IMR-90 (cell line): ENCODE results near the gene SAYSD1. TPM values are rescaled to one million over a fixed set of nuclear protein-coding genes. Genes with fewer than 3 reads are reported as not detected.

Experiments used
- ATAC-seq: fragments of 200-7000 bp; cut with Tn5 transposase; 2 replicates; pipeline ENCODE4 v1.9.1; 2020; ENCODE audit warnings: low read depth, mild to moderate bottlenecking, moderate library complexity
- BruUV-seq: library from RNA; stranded (reverse); fragments of 400-500 nt; replicated peaks from 2 replicates; lab custom pipeline; 2021; lab: Mats Ljungman, UMichigan
- CTCF ChIA-PET: fragments of 300-600 bp; formaldehyde crosslinking; extraction: SDS; loops from one replicate; lab custom pipeline; 2021; ENCODE audit warnings: antibody characterized with exemption; lab: Yijun Ruan, JAX
- POLR2A ChIA-PET: fragments of 300-600 bp; sonication (Branson Sonifier 250); formaldehyde crosslinking; loops from one replicate; lab custom pipeline; 2022; ENCODE audit warnings: antibody characterized with exemption; ENCODE audit not compliant: unreplicated experiment; lab: Charles Lee
- DNase-seq: peaks from one replicate; pipeline ENCODE4 v3.0.0; 2013
- H2AFZ ChIP-seq: replicated peaks from 2 replicates; pipeline ENCODE3; 2013; ENCODE audit warnings: low read length, mild to moderate bottlenecking; ENCODE audit not compliant: poor library complexity
- H2AK5ac ChIP-seq: 2 replicates; pipeline ENCODE4 v1.6.1; 2013; ENCODE audit warnings: low read depth, low read length, inconsistent platforms
- H2AK9ac ChIP-seq: replicated peaks from 2 replicates; pipeline ENCODE3; 2013; ENCODE audit warnings: mild to moderate bottlenecking, low read depth, low read length, moderate library complexity; ENCODE audit not compliant: poor library complexity
- H2BK120ac ChIP-seq: 2 replicates; pipeline ENCODE4 v1.6.1; 2013; ENCODE audit warnings: low read depth, low read length, inconsistent platforms
- H2BK15ac ChIP-seq: 3 replicates; pipeline ENCODE4 v1.6.1; 2013; ENCODE audit warnings: low read depth, low read length, inconsistent platforms
- H2BK20ac ChIP-seq: 2 replicates; pipeline ENCODE4 v1.6.1; 2013; ENCODE audit warnings: low read depth, mild to moderate bottlenecking, inconsistent platforms, low read length, moderate library complexity
- H2BK5ac ChIP-seq: 2 replicates; pipeline ENCODE4 v1.6.1; 2013; ENCODE audit warnings: mild to moderate bottlenecking, low read depth, low read length, inconsistent platforms; ENCODE audit not compliant: poor library complexity, severe bottlenecking
- H3K14ac ChIP-seq: replicated peaks from 2 replicates; pipeline ENCODE4 v1.6.1; 2013; ENCODE audit warnings: low read depth, low read length, inconsistent platforms
- H3K18ac ChIP-seq: 2 replicates; pipeline ENCODE4 v1.6.1; 2013; ENCODE audit warnings: low read depth, low read length, control low read depth
- H3K23ac ChIP-seq: 2 replicates; pipeline ENCODE4 v1.6.1; 2013; ENCODE audit warnings: low read depth, low read length, inconsistent platforms
- H3K27ac ChIP-seq: 2 replicates; pipeline ENCODE4 v1.5.1; 2013; ENCODE audit warnings: mild to moderate bottlenecking, control low read depth, low read length; ENCODE audit not compliant: insufficient read depth
- H3K27me3 ChIP-seq: 2 replicates; pipeline ENCODE4 v1.6.1; 2013; ENCODE audit warnings: low read length; ENCODE audit not compliant: control insufficient read depth, insufficient read depth
- H3K36me3 ChIP-seq: 2 replicates; pipeline ENCODE4 v1.6.1; 2013; ENCODE audit warnings: low read length, mixed read lengths; ENCODE audit not compliant: control insufficient read depth, insufficient read depth
- H3K4ac ChIP-seq: 2 replicates; pipeline ENCODE4 v1.6.1; 2013; ENCODE audit warnings: low read depth, low read length, inconsistent platforms
- H3K4me1 ChIP-seq: 2 replicates; pipeline ENCODE4 v1.6.1; 2013; ENCODE audit warnings: low read length, mixed read lengths; ENCODE audit not compliant: control insufficient read depth, insufficient read depth
- H3K4me2 ChIP-seq: 2 replicates; pipeline ENCODE4 v1.6.1; 2013; ENCODE audit warnings: low read depth, mild to moderate bottlenecking, control low read depth, low read length, moderate library complexity
- H3K4me3 ChIP-seq: 2 replicates; pipeline ENCODE4 v1.5.1; 2013; ENCODE audit warnings: low read depth, mild to moderate bottlenecking, control low read depth, low read length, moderate library complexity; ENCODE audit not compliant: insufficient read depth
- H3K56ac ChIP-seq: 2 replicates; pipeline ENCODE4 v1.6.1; 2013; ENCODE audit warnings: low read length, inconsistent platforms; ENCODE audit not compliant: insufficient read depth; ENCODE audit errors: extremely low read depth
- H3K79me1 ChIP-seq, 2 experiments: 2 replicates each; pipeline ENCODE4 v1.6.1; 2013; ENCODE audit warnings: low read length in 2 of 2, inconsistent platforms in 1 of 2, low read depth in 1 of 2
- H3K9ac ChIP-seq: 2 replicates; pipeline ENCODE4 v1.6.1; 2013; ENCODE audit warnings: low read depth, low read length, control low read depth
- H3K9me1 ChIP-seq: 2 replicates; pipeline ENCODE4 v1.6.1; 2013; ENCODE audit warnings: low read length, inconsistent platforms; ENCODE audit not compliant: insufficient read depth
- H3K9me3 ChIP-seq: 2 replicates; pipeline ENCODE4 v1.6.1; 2013; ENCODE audit warnings: low read length; ENCODE audit not compliant: control insufficient read depth, insufficient read depth
- H4K20me1 ChIP-seq: 2 replicates; pipeline ENCODE4 v1.6.1; 2013; ENCODE audit warnings: low read length, inconsistent platforms; ENCODE audit not compliant: insufficient read depth
- H4K5ac ChIP-seq: 2 replicates; pipeline ENCODE4 v1.6.1; 2013; ENCODE audit warnings: mild to moderate bottlenecking, low read depth, low read length, control low read depth
- H4K8ac ChIP-seq, 2 experiments: 2 replicates each; pipeline ENCODE4 v1.6.1; 2013; ENCODE audit warnings: low read depth in 2 of 2, low read length in 2 of 2, control low read depth in 1 of 2, inconsistent platforms in 1 of 2
- H4K91ac ChIP-seq: 2 replicates; pipeline ENCODE4 v1.6.1; 2013; ENCODE audit warnings: low read depth, low read length, inconsistent platforms; ENCODE audit not compliant: insufficient read depth
- BHLHE40 ChIP-seq: fragments of 150-350 bp; IDR thresholded peaks from 2 replicates; pipeline ENCODE4 v1.6.1; 2016; ENCODE audit warnings: mild to moderate bottlenecking, low read depth, low read length
- CEBPB ChIP-seq: IDR thresholded peaks from 2 replicates; pipeline ENCODE4 v1.6.1; 2012; ENCODE audit warnings: low read depth, low read length, improper control_type of control experiment
- CHD1 ChIP-seq: IDR thresholded peaks from 2 replicates; pipeline ENCODE4 v1.6.1; 2012; ENCODE audit warnings: low read depth, low read length, improper control_type of control experiment
- FOS ChIP-seq: fragments of 150-350 bp; IDR thresholded peaks from 2 replicates; pipeline ENCODE4 v1.6.1; 2016; ENCODE audit warnings: low read depth, low read length
- MAFK ChIP-seq: IDR thresholded peaks from 2 replicates; pipeline ENCODE4 v1.6.1; 2012; ENCODE audit warnings: low read depth, low read length, improper control_type of control experiment
- MAZ ChIP-seq: IDR thresholded peaks from 2 replicates; pipeline ENCODE4 v1.6.1; 2012; ENCODE audit warnings: low read depth, mild to moderate bottlenecking, low read length, improper control_type of control experiment, moderate library complexity, borderline replicate concordance
- MXI1 ChIP-seq: IDR thresholded peaks from 2 replicates; pipeline ENCODE4 v1.6.1; 2012; ENCODE audit warnings: low read depth, mild to moderate bottlenecking, low read length, moderate library complexity, borderline replicate concordance
- NFE2L2 ChIP-seq: fragments of 150-350 bp; IDR thresholded peaks from 2 replicates; pipeline ENCODE4 v1.6.1; 2016; ENCODE audit warnings: low read depth, mild to moderate bottlenecking, low read length
- RAD21 ChIP-seq: IDR thresholded peaks from 2 replicates; pipeline ENCODE4 v1.6.1; 2012; ENCODE audit warnings: low read length, improper control_type of control experiment
- WGBS, 2 experiments: methylation state at CpG; one replicate each; pipeline versions ENCODE4 v1.1.5 to v1.1.7; 2013; ENCODE audit warnings: missing lambda C conversion rate in 2 of 2; ENCODE audit not compliant: insufficient read length in 1 of 2; ENCODE audit errors: extremely low coverage in 2 of 2; 5-methylcytosine and 5-hydroxymethylcytosine counted together
- dilution Hi-C: fragments of 300-500 bp; cut with HindIII; formaldehyde crosslinking; loops from one replicate; pipeline ENCODE4 v1.14.3; 2018; ENCODE audit warnings: low sequenced_read_pairs; ENCODE audit not compliant: unreplicated experiment
- in situ Hi-C: fragments of 300-500 bp; cut with MboI; formaldehyde crosslinking; loops from 3 replicates; pipeline ENCODE4 v1.14.3; 2019; ENCODE audit warnings: low sequenced_read_pairs, inconsistent platforms, mixed read lengths
- intact Hi-C: fragments of 100-400 bp; cut with micrococcal nuclease; formaldehyde crosslinking; loops from 2 replicates; pipeline ENCODE4 v1.10.0; 2022
- polyA plus RNA-seq, 3 experiments: library from polyadenylated mRNA; depleted of rRNA; stranded (reverse); fragments of >200 nt; gene quantifications; 2 replicates each; pipeline ENCODE4 v1.2.3, GENCODE V29; 2012; ENCODE audit warnings: low replicate concordance in 1 of 3
- total RNA-seq: library from RNA; depleted of rRNA; stranded (reverse); fragments of >200 nt; gene quantifications from 2 replicates; pipeline ENCODE4 v1.2.3, GENCODE V29; 2012
- TF ChIP-seq, protein P1 (sequence below): conservative IDR thresholded peaks from 2 replicates; pipeline ENCODE4 v1.5.1; 2012; ENCODE audit warnings: mild to moderate bottlenecking, low read depth, low read length, improper control_type of control experiment
- TF ChIP-seq, protein P2 (sequence below): fragments of 150-350 bp; IDR thresholded peaks from 2 replicates; pipeline ENCODE4 v1.6.1; 2016; ENCODE audit warnings: low read depth, mild to moderate bottlenecking, low read length, moderate library complexity, borderline replicate concordance
- TF ChIP-seq, protein P3 (sequence below): fragments of 150-350 bp; IDR thresholded peaks from 2 replicates; pipeline ENCODE4 v1.6.1; 2017; ENCODE audit warnings: mild to moderate bottlenecking, antibody characterized with exemption, low read length, low read depth

The SAYSD1 gene
- total and polyA plus RNA-seq, 2 of the 4 experiments (the other 2 are of a cell fraction) = 5.7 to 5.9 TPM

DNA sequence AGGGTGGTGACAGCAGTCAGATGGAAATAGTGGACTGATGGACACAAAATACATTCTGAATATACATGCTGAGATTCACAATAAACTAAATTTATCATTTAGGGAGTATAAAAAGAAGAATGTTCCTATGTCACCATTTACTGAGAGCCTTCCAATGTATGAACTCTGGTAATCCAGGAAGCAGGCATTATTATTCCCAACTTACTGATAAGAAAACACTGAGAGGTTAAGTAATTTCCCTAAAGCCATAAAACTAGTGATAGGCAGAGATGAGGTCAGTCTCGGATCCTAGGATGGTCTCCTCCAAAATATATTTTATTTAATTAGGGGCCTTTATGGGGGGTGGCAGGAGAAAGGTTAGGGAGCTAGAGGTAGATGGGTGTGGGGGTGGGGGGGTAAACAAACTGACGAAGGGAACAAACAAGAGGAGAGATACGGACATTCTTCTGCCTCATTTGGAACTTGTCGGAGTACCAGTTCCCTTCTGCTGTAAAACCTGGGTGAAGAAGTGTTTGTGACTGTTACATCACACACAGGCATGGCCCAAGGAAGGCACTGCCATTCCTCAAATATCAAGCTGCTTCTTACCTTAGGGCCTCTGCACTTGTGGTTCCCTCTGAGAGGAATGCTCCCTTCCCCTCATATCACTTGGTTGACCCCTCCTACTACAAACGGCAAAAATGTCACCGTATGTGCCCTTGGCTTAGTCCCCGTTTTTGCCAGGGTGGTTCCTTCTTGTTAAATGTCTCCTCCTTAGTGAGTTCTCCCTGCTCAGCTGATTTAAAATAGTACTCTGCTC lies 6.7 kb downstream of the SAYSD1 start:
- intact Hi-C loops (no loop called here), dilution Hi-C loops (no loop called here), in situ Hi-C loops (no loop called here)
- H2AFZ ChIP-seq = no peak overlapping the region
- CTCF ChIA-PET = no interaction called here
- WGBS, 2 experiments = 89% methylated on average over 3 of the region's 7 CpGs; no CpG with 5 or more reads in 1 of the 2 experiments
- no peak for ATAC-seq
- no TSS peak for BruUV-seq
- no peak for DNase-seq
- H3K4me3 ChIP-seq = no peak overlapping the region
- H2AK5ac ChIP-seq = no peak overlapping the region
- POLR2A ChIA-PET = no interaction called here
- H3K4ac ChIP-seq = no peak overlapping the region
- no peak overlapping the region for H2BK20ac ChIP-seq
- H3K27ac ChIP-seq = no peak overlapping the region
- no peak overlapping the region for H4K5ac ChIP-seq
- H3K27me3 ChIP-seq = no peaks in the 10 kb centered on the region
- no peak overlapping the region for H3K23ac ChIP-seq
- no peak overlapping the region for H2BK15ac ChIP-seq
- no peak overlapping the region for H4K8ac ChIP-seq
- H4K20me1 ChIP-seq = no peaks in the 10 kb centered on the region
- H2AK9ac ChIP-seq = no peak overlapping the region
- H2BK5ac ChIP-seq = no peak overlapping the region
- no peaks in the 10 kb centered on the region for H3K79me1 ChIP-seq
- H3K4me1 ChIP-seq = no peaks in the 10 kb centered on the region
- no peak overlapping the region for H2BK120ac ChIP-seq
- H4K91ac ChIP-seq = no peak overlapping the region
- H3K18ac ChIP-seq = no peak overlapping the region
- H3K4me2 ChIP-seq = no peak overlapping the region
- no peak overlapping the region for H3K56ac ChIP-seq
- no peak overlapping the region for H3K14ac ChIP-seq
- peaks cover 15% of the 10 kb centered on the region for H3K36me3 ChIP-seq
- H3K9me1 ChIP-seq = no peaks in the 10 kb centered on the region
- no peak overlapping the region for H3K9ac ChIP-seq
- TF ChIP-seq CEBPB = no peak
- TF ChIP-seq, protein P1, sequence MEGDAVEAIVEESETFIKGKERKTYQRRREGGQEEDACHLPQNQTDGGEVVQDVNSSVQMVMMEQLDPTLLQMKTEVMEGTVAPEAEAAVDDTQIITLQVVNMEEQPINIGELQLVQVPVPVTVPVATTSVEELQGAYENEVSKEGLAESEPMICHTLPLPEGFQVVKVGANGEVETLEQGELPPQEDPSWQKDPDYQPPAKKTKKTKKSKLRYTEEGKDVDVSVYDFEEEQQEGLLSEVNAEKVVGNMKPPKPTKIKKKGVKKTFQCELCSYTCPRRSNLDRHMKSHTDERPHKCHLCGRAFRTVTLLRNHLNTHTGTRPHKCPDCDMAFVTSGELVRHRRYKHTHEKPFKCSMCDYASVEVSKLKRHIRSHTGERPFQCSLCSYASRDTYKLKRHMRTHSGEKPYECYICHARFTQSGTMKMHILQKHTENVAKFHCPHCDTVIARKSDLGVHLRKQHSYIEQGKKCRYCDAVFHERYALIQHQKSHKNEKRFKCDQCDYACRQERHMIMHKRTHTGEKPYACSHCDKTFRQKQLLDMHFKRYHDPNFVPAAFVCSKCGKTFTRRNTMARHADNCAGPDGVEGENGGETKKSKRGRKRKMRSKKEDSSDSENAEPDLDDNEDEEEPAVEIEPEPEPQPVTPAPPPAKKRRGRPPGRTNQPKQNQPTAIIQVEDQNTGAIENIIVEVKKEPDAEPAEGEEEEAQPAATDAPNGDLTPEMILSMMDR = no peak
- no peak for TF ChIP-seq BHLHE40
- no peak for TF ChIP-seq CHD1
- TF ChIP-seq, protein P2, sequence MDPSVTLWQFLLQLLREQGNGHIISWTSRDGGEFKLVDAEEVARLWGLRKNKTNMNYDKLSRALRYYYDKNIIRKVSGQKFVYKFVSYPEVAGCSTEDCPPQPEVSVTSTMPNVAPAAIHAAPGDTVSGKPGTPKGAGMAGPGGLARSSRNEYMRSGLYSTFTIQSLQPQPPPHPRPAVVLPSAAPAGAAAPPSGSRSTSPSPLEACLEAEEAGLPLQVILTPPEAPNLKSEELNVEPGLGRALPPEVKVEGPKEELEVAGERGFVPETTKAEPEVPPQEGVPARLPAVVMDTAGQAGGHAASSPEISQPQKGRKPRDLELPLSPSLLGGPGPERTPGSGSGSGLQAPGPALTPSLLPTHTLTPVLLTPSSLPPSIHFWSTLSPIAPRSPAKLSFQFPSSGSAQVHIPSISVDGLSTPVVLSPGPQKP = no peak
- TF ChIP-seq MAFK = no peak
- no peak for TF ChIP-seq MAZ
- TF ChIP-seq, protein P3, sequence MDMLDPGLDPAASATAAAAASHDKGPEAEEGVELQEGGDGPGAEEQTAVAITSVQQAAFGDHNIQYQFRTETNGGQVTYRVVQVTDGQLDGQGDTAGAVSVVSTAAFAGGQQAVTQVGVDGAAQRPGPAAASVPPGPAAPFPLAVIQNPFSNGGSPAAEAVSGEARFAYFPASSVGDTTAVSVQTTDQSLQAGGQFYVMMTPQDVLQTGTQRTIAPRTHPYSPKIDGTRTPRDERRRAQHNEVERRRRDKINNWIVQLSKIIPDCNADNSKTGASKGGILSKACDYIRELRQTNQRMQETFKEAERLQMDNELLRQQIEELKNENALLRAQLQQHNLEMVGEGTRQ = no peak
- no peak for TF ChIP-seq NFE2L2
- no peak for TF ChIP-seq FOS
- no peak for TF ChIP-seq MXI1
- TF ChIP-seq RAD21 = no peak
- H3K9me3 ChIP-seq = no peaks in the 10 kb centered on the region
